Adipose tissue (tissue), 3 donors: ENCODE data around the gene ITGAE. TPM values are rescaled to one million over a fixed set of nuclear protein-coding genes. Genes with fewer than 3 reads are reported as not detected.
A peak's percentile ranks its signal among the peaks of the same experiment; 100 is the strongest.

Source experiments
- H3K27ac ChIP-seq: one replicate; pipeline ENCODE4 v1.5.1; 2013; ENCODE audit warnings: low read depth, low read length
- WGBS, 3 donors: extraction: QIAGEN DNeasy Blood & Tissue Kit; methylation state at CpG; one replicate each; pipeline ENCODE4 v1.1.7; 2013; 5-methylcytosine and 5-hydroxymethylcytosine counted together
- polyA plus RNA-seq, 3 donors: library from polyadenylated mRNA; stranded (reverse); fragments of 200-250 nt; gene quantifications; one replicate each; pipeline ENCODE4 v1.2.3, GENCODE V29; 2013
- donor health status: healthy with polysubstance abuse.
- donor health status: Bipolar disorder and iron deficiency.
- donor health status: healthy.

Gene ITGAE
- polyA plus RNA-seq, 3 donors = 17.2 to 47.0 (median 41.3) TPM

DNA sequence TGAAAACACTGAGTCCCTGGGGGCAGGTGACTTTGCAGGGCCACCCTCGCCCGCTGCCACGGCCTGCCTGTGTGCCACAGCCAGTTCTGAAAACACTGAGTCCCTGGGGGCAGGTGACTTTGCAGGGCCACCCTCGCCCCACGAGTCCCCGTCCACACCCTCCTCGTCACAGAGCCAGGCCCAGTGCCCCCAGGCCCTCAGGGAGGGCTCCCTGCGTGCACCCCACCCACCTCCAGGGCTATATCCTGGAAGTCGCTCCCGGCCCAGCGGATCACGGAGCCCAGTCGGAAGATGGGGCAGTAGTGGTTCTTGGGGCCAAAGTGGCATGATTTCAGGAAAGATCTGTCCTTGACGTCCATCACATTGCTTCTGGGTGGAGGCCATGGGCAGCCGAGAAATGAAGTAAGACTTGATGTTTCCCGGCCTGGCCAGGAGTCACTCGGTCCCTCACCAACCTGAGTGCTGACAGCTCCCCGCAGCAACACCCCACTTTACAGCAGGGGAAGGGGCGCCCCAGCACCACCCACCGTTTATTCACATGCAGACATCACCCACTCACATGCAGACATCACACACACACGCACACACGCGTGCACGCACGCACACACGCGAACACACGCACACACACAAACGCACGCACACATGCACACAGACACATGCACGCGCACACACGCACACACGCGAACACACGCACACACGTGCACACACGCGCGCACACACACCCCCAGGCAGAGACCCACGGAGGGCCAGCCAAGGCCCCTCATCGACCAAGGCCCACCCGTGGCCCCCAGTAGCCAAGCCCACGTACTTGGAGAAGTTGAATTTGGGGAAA lies 111.5 kb downstream of the ITGAE start:
- no peak overlapping the region for H3K27ac ChIP-seq
- 76 to 90% (median 88%) methylated on average over 41 to 44 of the region's 44 CpGs for whole genome bisulfite sequencing, 3 donors

DNA sequence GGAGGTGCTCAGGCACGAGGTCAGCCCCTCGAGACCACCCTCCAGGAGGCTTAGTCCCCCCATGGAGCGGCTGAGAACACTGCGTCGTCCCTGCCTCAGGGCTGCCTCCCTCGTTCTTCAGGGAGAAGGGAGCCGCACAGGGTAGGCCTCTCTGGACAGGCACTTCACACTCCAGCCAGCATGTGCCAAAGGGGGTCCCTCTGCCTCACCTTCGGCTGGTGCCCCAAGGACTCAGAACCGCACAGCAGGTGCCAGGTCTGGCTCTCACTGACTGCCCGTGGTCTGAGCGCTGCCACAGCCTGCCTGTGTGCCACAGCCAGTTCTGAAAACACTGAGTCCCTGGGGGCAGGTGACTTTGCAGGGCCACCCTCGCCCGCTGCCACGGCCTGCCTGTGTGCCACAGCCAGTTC lies 112.1 kb downstream of the ITGAE start:
- H3K27ac ChIP-seq = no peak overlapping the region
- 78 to 85% (median 78%) methylated on average over 10 to 14 of the region's 14 CpGs for WGBS, 3 donors

DNA sequence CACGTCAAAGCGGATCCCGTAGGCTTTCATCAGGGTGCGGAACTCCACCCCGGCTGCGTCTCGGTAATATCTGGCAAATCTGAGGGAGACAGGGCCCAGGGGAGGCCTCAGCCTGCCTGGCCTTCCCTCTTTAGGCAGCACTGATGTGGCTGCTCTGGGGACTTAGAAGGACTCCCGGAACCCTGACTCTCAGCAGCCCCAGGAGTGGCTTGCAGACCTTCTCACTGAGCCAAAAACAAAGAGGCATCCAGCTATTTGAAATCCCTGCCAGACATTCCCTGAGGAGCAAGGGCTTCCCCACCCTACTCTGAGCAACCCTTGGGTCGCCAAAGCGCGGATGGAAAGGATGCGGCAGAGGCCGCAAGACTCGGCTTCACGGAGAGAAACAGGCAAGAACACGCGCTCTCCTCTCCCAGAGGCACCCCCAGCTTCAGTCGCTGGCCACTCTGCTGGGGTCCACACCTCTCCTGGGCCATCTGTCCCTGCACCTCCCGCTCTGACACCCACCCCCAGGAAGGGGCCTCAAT lies 112.9 kb downstream of the ITGAE start:
- H3K27ac ChIP-seq = no peak overlapping the region
- 37 to 54% (median 43%) methylated on average over 19 of the region's 19 CpGs for WGBS, 3 donors

DNA sequence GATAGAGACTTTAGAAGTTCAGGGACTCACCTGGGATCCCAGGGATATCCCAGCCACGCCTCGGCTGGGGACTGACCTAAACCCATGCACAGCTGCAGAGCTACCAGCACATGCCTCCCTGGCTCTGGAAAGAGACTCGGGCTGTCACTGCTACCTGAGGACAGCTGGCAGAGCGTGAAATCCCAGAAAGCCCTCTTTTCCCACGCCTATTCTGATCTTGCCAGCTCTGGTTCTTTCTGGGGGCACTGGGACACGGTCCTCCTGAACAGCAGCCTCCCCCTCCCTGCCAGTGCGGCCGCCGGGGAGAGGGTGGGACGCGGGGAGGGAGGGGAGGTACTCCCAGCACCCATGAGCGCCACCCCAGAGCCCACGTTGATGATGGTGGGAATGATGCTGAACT lies 115.8 kb downstream of the ITGAE start:
- no peak overlapping the region for H3K27ac ChIP-seq
- 16 to 46% (median 38%) methylated on average over 8 to 13 of the region's 13 CpGs for WGBS, 3 donors

DNA sequence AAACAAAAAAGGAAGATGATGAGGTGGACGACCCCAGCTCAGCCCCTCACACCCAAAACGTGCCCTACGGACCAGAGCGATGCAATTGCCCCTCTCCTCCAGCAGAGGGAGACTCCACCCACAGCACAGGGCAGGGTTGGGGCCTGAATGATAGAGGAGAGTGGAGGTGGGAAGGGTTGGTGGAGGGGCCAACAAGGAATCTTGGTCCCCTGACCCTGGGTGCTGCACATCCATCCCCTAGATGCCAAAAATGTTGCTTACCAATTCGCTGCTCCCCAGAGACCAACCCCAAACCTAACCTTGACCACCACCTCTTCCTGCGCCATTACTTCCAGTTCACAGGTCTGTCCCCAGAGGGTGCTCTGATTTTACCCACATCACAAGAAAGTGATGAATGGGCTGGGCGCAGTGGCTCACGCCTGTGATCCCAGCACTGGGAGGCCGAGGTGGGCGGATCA lies 117.9 kb downstream of the ITGAE start:
- 29 to 35% (median 31%) methylated on average over 10 of the region's 10 CpGs for whole genome bisulfite sequencing, 3 donors
- no peak overlapping the region for H3K27ac ChIP-seq

DNA sequence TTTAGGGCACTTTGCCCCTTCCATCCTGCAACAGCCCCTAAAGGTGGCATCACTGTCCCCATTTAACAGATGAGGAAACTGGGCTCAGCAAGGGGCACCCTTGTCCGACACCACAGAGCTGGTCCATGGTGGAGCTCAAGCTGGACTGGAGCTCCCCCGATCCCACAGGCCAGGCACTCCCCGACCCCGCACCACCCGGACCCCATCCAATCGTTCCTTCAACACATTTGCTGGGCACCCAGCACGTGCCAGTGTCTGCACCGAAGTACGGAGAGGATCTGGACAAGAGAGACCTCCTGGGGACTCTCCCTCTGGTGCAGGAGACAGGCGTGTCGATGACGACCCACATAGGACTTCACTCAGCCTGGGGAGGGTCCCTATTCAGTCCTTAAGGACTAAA lies 119.0 kb downstream of the ITGAE start:
- H3K27ac ChIP-seq = no peak overlapping the region

DNA sequence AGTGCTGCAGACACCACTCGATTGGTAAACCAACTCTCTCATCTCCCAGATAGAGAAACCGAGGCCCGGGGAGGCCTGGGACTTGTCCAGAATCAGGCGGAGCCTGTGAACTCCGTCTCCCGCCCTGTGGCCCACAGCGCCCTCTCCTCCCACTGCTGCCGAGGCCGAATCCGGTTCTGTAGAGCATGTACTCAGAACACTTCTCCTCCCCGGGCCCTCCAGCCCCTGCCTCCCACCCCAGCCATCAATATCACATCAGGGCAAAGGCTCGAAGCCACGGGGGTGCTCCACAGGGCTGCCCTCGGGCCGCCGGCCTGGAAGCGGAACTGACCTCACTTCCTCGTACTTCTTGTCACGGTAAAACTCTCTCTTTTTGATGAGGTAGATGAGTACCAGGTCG lies 119.4 kb downstream of the ITGAE start:
- no peak overlapping the region for H3K27ac ChIP-seq
- 66 to 72% (median 71%) methylated on average over 20 of the region's 20 CpGs for WGBS, 3 donors

More for the DNA sequence above, 119.0 kb downstream of the ITGAE start:
- WGBS, 3 donors = 81 to 91% (median 89%) methylated on average over 12 of the region's 12 CpGs

DNA sequence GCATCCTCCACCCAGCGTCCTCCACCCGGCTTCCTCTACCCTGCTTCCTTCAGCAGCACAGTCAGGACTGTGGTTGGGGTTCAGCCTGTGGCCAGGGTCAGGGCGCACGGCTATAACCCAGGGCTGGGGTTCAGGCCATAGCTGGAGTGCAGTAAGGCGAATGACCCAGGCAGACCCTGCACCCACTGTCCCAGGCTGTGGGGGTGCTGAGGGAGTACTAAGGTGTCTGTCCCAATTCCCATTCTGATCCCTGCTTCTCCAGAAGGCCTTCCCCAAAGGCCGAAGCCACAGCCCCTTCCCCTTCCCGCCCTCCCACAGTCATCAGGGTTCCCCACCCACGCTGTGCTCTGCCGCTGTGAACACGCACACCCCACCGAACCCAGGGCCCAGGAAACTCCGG lies 119.9 kb downstream of the ITGAE start:
- H3K27ac ChIP-seq = no peak overlapping the region
- WGBS, 3 donors = 82 to 96% (median 90%) methylated on average over 10 to 12 of the region's 12 CpGs

DNA sequence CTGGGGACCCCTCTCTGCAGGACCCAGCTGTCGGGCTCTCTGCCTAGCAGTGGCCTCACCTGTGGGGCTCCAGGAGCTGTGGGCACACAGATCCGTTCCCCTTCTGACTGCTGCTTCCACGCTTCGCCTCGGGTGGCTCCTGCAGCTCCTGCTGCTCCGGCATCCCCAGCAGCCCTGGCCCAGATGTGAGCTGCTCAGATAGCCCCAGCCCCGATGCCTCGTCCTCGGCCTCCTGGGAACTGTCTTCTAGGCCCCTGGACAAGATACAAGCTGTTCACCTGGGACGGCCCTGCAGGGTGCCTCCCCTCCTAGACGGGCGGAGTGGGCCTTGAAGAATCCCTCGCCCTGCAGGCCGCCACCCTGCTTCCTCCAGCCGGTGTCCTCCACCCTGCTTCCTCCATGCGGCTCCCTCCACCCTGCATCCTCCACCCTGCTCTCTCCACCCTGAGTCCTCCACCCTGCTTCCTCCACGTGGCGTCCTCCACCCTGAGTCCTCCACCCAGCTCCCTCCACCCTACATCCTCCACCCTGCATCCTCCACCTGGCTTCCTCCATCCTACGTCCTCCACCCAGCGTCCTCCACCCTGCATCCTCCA lies 121.4 kb downstream of the ITGAE start:
- WGBS, 3 donors = 46 to 61% (median 54%) methylated on average over 19 to 20 of the region's 20 CpGs

DNA sequence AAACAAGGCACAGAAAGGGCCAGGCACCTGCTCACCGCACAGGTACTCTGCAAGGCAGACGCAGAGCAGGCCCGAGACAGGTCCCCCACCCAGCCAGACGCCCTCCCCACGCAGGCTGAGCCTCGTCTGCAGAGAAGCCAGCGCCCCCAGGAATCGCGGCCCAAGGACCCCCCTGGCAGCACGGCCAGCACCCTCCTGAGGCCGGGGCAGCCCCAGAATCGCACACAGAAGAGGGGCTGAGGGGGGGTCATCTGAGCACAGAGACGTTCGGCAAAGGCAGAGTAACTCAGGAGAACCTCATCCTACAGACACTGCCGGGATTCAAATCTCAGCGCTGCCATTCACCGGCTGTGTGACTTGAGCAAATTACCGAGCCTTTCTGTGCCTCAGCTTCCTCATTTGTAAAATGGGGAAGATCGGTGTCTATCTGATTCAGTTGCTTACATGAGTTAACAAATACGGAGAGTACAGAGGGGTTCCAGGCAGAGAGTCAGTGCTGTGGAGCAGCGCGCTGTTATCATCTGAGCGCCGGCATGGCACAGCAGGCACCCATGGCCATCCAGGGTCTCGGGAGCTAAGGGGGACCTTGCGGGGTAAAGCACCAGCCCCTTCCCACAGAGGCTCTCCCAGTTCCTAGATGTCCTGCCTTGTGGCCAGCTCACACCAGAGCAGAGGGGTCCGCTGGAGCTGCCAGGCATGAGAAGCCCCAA lies 122.0 kb downstream of the ITGAE start:
- no peak overlapping the region for H3K27ac ChIP-seq
- 83 to 88% (median 83%) methylated on average over 27 of the region's 27 CpGs for WGBS, 3 donors

More for the DNA sequence above, 121.4 kb downstream of the ITGAE start:
- no peak overlapping the region for H3K27ac ChIP-seq

DNA sequence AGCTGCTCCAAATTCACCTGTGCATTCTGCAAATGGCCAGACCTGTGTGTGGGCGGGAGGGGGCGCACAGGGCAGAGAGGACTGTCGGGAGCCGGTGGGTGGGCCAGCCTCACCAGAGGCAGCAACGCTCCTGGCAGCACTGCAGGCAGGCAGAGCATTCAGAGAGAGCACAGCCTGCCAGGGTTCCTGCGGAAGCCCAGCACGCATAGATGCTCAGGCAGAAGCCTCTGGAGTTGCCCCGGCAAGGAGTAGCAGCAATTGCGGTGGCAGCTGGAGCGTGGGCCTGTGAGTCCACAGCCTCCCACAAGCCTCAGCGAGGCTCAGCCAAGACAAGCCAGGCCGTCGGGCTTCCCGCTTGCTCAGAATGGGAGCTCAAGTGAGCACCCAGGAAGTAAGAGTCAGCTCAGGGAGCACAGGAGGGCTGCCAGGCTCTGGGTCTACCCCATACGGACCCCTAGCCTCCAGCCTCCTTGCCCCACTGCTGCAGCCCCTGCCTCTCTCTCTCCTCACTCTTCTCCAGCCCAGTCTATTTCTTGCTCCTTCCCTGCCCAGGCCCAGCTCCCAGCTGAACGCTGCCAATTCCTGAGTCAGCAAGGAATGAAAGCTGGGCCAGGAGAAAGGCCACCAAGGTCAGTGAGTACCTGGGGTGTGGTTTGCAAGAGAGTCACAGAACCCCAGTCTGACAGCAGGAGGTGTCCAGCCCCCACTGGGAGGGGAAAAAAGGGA lies 122.7 kb downstream of the ITGAE start:
- 47 to 67% (median 57%) methylated on average over 16 of the region's 16 CpGs for WGBS, 3 donors

DNA sequence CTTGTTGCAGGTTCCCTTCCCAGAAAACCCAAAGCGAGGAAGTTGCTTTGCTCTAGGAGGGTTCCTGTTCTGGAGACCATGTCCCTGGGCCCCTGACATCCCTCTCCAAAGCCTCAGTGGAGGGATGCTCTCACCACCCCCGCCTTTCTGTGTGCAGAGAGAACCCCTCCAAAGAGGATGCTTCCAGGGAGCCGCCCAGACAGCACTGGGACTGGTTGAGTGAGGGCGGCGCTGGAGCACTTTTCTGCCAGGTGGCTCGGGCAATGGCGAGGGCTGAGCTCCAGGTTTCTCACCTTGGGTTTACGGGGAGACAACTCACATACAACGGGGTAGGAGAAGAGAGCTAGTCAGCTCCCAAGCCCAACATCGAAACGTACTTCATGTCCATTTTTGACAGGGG lies 125.1 kb downstream of the ITGAE start:
- no peak overlapping the region for H3K27ac ChIP-seq
- WGBS, 3 donors = 75 to 85% (median 83%) methylated on average over 11 of the region's 11 CpGs

More for the DNA sequence above, 122.7 kb downstream of the ITGAE start:
- H3K27ac ChIP-seq = no peak overlapping the region

DNA sequence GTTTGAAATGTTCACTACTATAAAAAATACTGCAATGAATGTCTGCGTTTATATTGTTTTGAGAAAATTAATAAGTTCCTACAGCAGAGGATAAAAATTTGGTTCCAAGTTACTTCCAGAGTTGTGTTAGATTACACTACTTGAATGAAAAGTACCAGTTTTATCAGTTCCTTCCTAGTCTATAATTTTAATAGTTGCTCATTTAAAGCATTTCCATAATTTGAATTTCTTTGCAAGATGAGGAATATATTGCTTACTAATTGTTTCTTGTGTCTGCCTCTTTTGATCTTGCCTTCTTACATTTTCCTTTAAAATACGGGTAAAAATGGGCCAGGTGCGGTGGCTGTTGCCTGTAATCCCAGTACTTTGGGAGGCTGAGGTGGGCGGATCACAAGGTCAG lies 128.4 kb downstream of the ITGAE start:
- no peak overlapping the region for H3K27ac ChIP-seq
- WGBS, 3 donors = 91 to 96% (median 92%) methylated on average over 4 of the region's 4 CpGs

DNA sequence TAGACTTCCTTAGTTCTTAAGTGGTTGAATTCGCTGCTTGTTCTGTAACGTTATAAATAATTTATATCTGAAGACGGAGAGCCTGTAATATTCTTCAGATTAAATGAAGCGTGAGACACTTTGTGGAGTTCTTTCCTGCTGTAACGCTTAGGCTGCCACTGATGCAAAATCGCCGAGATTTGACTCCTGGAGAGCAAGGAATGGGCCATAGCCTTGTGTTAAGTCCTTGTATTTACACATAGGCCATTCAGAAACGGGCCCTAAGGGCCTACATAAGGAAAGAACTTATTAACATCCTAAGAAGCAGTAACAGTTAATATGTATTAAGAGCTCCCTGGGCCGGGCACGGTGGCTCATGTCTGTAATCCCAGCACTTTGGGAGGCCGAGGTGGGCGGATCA lies 131.4 kb downstream of the ITGAE start:
- 38 to 53% (median 53%) methylated on average over 12 of the region's 12 CpGs for WGBS, 3 donors
- H3K27ac ChIP-seq = no peak overlapping the region

DNA sequence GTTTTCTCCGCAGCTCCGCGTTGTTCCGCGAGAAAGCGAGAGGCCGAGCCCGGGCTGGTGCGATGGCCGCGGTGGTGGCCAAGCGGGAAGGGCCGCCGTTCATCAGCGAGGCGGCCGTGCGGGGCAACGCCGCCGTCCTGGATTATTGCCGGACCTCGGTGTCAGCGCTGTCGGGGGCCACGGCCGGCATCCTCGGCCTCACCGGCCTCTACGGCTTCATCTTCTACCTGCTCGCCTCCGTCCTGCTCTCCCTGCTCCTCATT lies 132.0 kb downstream of the ITGAE start:
- WGBS, 3 donors = 0 to 1% (median 0%) methylated on average over 32 of the region's 32 CpGs
- H3K27ac ChIP-seq = no peak overlapping the region

DNA sequence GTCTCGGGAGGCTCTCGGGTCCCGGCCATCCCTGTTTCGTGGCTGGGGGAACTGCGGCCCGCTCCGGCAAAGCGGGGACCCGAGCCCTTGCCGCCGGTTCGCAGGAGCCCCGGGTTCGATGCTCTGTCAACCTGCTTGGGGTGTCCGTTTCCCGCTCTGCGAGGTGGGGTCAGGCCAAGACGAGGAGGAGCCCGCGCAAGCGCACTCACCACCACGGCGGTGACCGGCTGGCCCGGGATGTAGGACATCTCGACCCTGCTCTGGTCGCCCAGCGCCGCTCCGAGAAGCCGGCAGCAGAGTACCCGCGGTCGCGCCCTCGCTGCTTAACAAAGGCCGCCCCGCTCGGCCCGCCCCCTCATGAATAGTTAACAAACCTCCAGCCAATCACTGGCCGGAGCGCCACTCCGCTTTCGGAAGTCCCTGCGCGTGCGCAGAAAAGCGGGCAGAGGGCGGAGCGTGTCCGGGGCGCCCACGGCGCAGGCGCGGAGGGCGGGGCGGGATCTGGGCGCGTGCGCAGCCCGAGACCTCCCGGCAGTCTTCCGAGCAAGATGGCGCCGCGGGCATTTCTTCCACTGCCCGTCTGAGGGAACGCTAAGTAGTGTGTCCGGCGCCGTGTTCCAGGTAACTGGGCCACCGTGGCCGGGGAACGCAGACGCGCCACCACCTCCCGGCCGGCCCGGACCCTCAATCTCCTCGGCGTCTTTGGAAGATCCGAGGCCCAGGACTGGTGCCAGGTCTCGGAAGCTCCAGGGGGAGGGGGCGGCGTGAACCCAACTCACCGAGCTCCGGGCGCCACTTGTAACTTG lies 132.5 kb downstream of the ITGAE start, which contains the start of the genes EMC6 and TAX1BP3:
Gene EMC6, plus strand, starts transcription at position 534 of the 806 bp plus-strand sequence. CDS start 335 bp downstream, outside the sequence.
Gene TAX1BP3, minus strand, starts transcription at position 300 of the 806 bp plus-strand sequence. Its CDS starts 52 bp downstream, at position 248.
- H3K27ac ChIP-seq = peak within 1 kb of the TSS; percentile 75
- 0% methylated on average over 87 to 89 of the region's 89 CpGs for WGBS, 3 donors
